ENCODE results near the gene SOX13.

The SOX13 gene

GRCh38 chr1:204073837-204074273 is 940 bp downstream of the SOX13 start:
- Histone ChIP-seq H3K4me3 (replicated peaks; ENCODE audit: insufficient read depth, low read length) (peak overlapping the region; percentile 54), H3K27ac (replicated peaks) (no peak overlapping the region)
- no peak for DNase-seq (ENCODE audit: low read depth in 1 of 2, low spot score in 1 of 2)

DNA sequence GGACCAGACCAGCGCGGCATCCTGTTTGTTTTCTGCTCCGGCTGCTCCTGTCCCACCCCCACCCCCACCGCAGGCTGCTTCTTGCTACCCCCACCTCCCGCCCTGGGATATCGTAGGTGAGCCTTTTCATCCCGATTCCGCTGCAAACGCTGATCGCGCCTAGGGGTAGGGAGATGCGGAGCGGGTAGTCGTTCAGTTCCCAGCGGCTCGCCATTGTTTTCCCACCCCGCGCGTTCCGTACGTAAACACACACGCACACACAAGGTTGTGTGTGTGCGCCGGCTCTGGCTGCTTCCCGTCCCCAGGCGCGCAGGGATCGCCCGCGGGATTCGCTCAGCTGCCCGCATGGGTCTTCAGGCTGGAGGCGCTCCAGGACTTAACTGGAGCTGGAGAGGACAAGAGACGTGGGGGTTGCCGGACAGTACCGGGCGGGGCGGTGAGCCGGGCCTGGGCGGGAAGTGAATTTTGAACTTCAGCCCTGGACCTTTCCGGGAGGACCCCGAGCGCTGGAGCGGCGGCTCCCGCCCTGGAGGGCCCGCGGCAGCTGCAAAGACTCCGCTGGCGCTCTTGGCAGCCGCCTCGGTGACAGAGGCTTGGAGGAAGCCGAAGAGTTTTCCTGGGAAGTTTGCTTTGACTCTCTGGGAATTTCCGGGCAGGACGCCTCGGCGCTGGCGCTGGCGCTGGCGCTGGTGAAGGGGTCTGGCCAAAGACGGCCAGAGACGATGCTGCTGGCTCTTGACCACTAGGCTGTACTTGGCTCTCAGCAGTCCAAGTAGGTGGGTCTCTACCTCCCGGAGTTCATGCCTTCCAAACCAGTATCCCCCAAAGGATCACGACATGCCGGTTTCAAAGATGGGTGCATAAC is 1.6 kb downstream of the SOX13 start:
- TF ChIP-seq, protein P1, sequence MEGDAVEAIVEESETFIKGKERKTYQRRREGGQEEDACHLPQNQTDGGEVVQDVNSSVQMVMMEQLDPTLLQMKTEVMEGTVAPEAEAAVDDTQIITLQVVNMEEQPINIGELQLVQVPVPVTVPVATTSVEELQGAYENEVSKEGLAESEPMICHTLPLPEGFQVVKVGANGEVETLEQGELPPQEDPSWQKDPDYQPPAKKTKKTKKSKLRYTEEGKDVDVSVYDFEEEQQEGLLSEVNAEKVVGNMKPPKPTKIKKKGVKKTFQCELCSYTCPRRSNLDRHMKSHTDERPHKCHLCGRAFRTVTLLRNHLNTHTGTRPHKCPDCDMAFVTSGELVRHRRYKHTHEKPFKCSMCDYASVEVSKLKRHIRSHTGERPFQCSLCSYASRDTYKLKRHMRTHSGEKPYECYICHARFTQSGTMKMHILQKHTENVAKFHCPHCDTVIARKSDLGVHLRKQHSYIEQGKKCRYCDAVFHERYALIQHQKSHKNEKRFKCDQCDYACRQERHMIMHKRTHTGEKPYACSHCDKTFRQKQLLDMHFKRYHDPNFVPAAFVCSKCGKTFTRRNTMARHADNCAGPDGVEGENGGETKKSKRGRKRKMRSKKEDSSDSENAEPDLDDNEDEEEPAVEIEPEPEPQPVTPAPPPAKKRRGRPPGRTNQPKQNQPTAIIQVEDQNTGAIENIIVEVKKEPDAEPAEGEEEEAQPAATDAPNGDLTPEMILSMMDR (IDR thresholded peaks at IDR 0.05; ENCODE audit: insufficient read depth, low read length) = no peak
- TF ChIP-seq, protein P2, sequence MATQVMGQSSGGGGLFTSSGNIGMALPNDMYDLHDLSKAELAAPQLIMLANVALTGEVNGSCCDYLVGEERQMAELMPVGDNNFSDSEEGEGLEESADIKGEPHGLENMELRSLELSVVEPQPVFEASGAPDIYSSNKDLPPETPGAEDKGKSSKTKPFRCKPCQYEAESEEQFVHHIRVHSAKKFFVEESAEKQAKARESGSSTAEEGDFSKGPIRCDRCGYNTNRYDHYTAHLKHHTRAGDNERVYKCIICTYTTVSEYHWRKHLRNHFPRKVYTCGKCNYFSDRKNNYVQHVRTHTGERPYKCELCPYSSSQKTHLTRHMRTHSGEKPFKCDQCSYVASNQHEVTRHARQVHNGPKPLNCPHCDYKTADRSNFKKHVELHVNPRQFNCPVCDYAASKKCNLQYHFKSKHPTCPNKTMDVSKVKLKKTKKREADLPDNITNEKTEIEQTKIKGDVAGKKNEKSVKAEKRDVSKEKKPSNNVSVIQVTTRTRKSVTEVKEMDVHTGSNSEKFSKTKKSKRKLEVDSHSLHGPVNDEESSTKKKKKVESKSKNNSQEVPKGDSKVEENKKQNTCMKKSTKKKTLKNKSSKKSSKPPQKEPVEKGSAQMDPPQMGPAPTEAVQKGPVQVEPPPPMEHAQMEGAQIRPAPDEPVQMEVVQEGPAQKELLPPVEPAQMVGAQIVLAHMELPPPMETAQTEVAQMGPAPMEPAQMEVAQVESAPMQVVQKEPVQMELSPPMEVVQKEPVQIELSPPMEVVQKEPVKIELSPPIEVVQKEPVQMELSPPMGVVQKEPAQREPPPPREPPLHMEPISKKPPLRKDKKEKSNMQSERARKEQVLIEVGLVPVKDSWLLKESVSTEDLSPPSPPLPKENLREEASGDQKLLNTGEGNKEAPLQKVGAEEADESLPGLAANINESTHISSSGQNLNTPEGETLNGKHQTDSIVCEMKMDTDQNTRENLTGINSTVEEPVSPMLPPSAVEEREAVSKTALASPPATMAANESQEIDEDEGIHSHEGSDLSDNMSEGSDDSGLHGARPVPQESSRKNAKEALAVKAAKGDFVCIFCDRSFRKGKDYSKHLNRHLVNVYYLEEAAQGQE (IDR thresholded peaks at IDR 0.05; ENCODE audit: insufficient replicate concordance, low read depth) = no peak
- TF ChIP-seq GABPA (IDR thresholded peaks at IDR 0.05; ENCODE audit: low read depth) (no peak), SPI1 (IDR thresholded peaks at IDR 0.05; ENCODE audit: borderline replicate concordance, low read depth) (no peak), POLR2AphosphoS5 (IDR thresholded peaks at IDR 0.05; ENCODE audit: low read depth) (no peak)
- DNase-seq (ENCODE audit: low read depth in 1 of 2, low spot score in 1 of 2) = no peak
- Histone ChIP-seq H3K4me3 (replicated peaks; ENCODE audit: insufficient read depth, low read length) (peak overlapping the region; percentile 54), H3K27ac (replicated peaks) (no peak overlapping the region), H3K27me3 (ENCODE audit: insufficient read depth, poor library complexity, severe bottlenecking) (peaks cover 59% of the 10 kb centered on the region)

More at GRCh38 chr1:204073837-204074273, 940 bp downstream of the SOX13 start:
- TF ChIP-seq SPI1 (IDR thresholded peaks at IDR 0.05; ENCODE audit: borderline replicate concordance, low read depth) = no peak
- TF ChIP-seq, protein P1 (IDR thresholded peaks at IDR 0.05; ENCODE audit: insufficient read depth, low read length) = no peak
- TF ChIP-seq, protein P2 (IDR thresholded peaks at IDR 0.05; ENCODE audit: insufficient replicate concordance, low read depth) = no peak
- no peak for TF ChIP-seq POLR2AphosphoS5 (IDR thresholded peaks at IDR 0.05; ENCODE audit: low read depth)
- TF ChIP-seq GABPA (IDR thresholded peaks at IDR 0.05; ENCODE audit: low read depth) = no peak
- H3K27me3 ChIP-seq (ENCODE audit: insufficient read depth, poor library complexity, severe bottlenecking) = peaks cover 59% of the 10 kb centered on the region

DNA sequence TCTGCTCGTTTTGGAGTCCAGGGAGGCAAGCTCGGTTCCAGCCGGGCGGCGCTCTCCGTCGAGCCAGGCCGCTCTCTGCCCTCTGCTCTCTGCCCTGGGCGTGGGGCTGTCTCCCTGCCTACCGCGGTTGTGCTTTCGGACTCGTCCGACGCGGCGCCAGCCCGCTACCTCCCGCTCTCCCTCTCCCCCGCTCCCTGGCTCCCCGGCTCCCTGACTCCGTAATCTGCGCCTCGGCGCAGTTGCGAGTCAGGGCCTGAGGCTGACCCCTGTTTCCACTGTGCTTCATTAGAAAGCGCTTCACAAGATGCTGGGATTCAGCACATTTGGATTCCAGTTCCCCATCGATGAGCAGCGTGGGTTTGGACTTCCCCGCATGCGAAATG is 2.2 kb downstream of the SOX13 start:
- H3K27ac ChIP-seq (replicated peaks) = no peak overlapping the region
- H3K27me3 ChIP-seq (ENCODE audit: insufficient read depth, poor library complexity, severe bottlenecking) = peaks cover 59% of the 10 kb centered on the region
- no peak for DNase-seq (ENCODE audit: low read depth in 1 of 2, low spot score in 1 of 2)
- no peak overlapping the region; the same call in 1 of the 2 replicates for H3K4me3 ChIP-seq (replicated peaks; ENCODE audit: insufficient read depth, low read length)
- TF ChIP-seq, protein P2 (IDR thresholded peaks at IDR 0.05; ENCODE audit: insufficient replicate concordance, low read depth) = no peak
- TF ChIP-seq GABPA (IDR thresholded peaks at IDR 0.05; ENCODE audit: low read depth) (no peak), SPI1 (IDR thresholded peaks at IDR 0.05; ENCODE audit: borderline replicate concordance, low read depth) (no peak), POLR2AphosphoS5 (IDR thresholded peaks at IDR 0.05; ENCODE audit: low read depth) (no peak)
- TF ChIP-seq, protein P1 (IDR thresholded peaks at IDR 0.05; ENCODE audit: insufficient read depth, low read length) = no peak
